DND-41 (cell line): Measurements from ENCODE around the gene DIAPH3.

Source experiments
- ATAC-seq: fragments of 200-7000 bp; cut with Tn5 transposase; 3 replicates; pipeline ENCODE4 v1.9.1; 2021; ENCODE audit warnings: low read depth; ENCODE audit not compliant: insufficient read depth
- DNase-seq: peaks from one replicate; pipeline ENCODE4 v3.0.0-alpha.2; 2020
- H2AFZ ChIP-seq: 2 replicates; pipeline ENCODE4 v1.6.0; 2012; ENCODE audit warnings: low read depth, low read length
- H3K27ac ChIP-seq: 2 replicates; pipeline ENCODE4 v1.5.1; 2012; ENCODE audit warnings: low read length, inconsistent platforms
- H3K27me3 ChIP-seq: fragments of 200-600 bp; sonication (generic); 2 replicates; pipeline ENCODE4 v1.6.0; 2012; ENCODE audit warnings: low read length, mild to moderate bottlenecking, inconsistent platforms; ENCODE audit not compliant: insufficient read depth, poor library complexity
- H3K36me3 ChIP-seq: 2 replicates; pipeline ENCODE4 v1.5.1; 2012; ENCODE audit warnings: low read length, inconsistent platforms; ENCODE audit not compliant: insufficient read depth
- H3K4me1 ChIP-seq: 2 replicates; pipeline ENCODE4 v1.5.1; 2012; ENCODE audit warnings: mild to moderate bottlenecking, low read length; ENCODE audit not compliant: insufficient read depth
- H3K4me2 ChIP-seq: 2 replicates; pipeline ENCODE4 v1.6.0; 2012; ENCODE audit warnings: mild to moderate bottlenecking, moderate library complexity, low read length, inconsistent platforms; ENCODE audit not compliant: insufficient read depth
- H3K4me3 ChIP-seq, 2 experiments: fragments of 200-600 bp in 1 of 2; shearing (Covaris generic) in 1 of 2; 2 replicates each; pipeline ENCODE4 v1.5.1; 2012 to 2016; ENCODE audit warnings: inconsistent platforms in 2 of 2, low read length in 2 of 2, mild to moderate bottlenecking in 2 of 2, low read depth in 1 of 2, moderate library complexity in 1 of 2
- H3K79me2 ChIP-seq: 2 replicates; pipeline ENCODE4 v1.6.0; 2012; ENCODE audit warnings: low read length, inconsistent platforms; ENCODE audit not compliant: insufficient read depth
- H3K9ac ChIP-seq: 2 replicates; pipeline ENCODE4 v1.6.0; 2012; ENCODE audit warnings: low read depth, mild to moderate bottlenecking, inconsistent platforms, low read length, moderate library complexity
- H3K9me3 ChIP-seq: 2 replicates; pipeline ENCODE4 v1.5.1; 2012; ENCODE audit warnings: low read length, moderate library complexity, mild to moderate bottlenecking, inconsistent platforms; ENCODE audit not compliant: insufficient read depth, severe bottlenecking
- H4K20me1 ChIP-seq: 2 replicates; pipeline ENCODE4 v1.6.0; 2012; ENCODE audit warnings: low read length; ENCODE audit not compliant: insufficient read depth
- CTCF ChIP-seq: IDR thresholded peaks from 2 replicates; pipeline ENCODE4 v1.5.1; 2012; ENCODE audit warnings: borderline replicate concordance, low read length, moderate library complexity, mild to moderate bottlenecking; ENCODE audit not compliant: poor library complexity, severe bottlenecking; ENCODE audit errors: extremely low read depth
- EZH2 ChIP-seq: IDR thresholded peaks from 3 replicates; pipeline ENCODE4 v1.6.1; 2012; ENCODE audit warnings: borderline replicate concordance, low read depth, mild to moderate bottlenecking, moderate library complexity, low read length, inconsistent platforms; ENCODE audit not compliant: severe bottlenecking

DIAPH3 gene

GRCh38 chr13:59743195-59743594, 420.5 kb downstream of the DIAPH3 start:
- peaks cover 3% of the 10 kb centered on the region; the same call in 1 of the 2 replicates for H3K36me3 ChIP-seq
- ATAC-seq (no peak), DNase-seq (no peak)
- H3K4me1 ChIP-seq = no peaks in the 10 kb centered on the region
- H3K27me3 ChIP-seq = no peaks in the 10 kb centered on the region
- TF ChIP-seq EZH2 (no peak), CTCF (no peak)
- no peak overlapping the region for H3K9ac ChIP-seq
- no peaks in the 10 kb centered on the region for H3K9me3 ChIP-seq
- no peak overlapping the region for H3K4me2 ChIP-seq
- no peaks in the 10 kb centered on the region for H4K20me1 ChIP-seq
- no peak overlapping the region for H3K4me3 ChIP-seq
- no peaks in the 10 kb centered on the region for H3K79me2 ChIP-seq
- no peak overlapping the region for H3K27ac ChIP-seq
- no peak overlapping the region for H2AFZ ChIP-seq

- no peak overlapping the region for H3K27ac ChIP-seq
- H3K79me2 ChIP-seq = no peaks in the 10 kb centered on the region
- no peak for ATAC-seq
- peaks cover 3% of the 10 kb centered on the region; the same call in 1 of the 2 replicates for H3K36me3 ChIP-seq
- no peaks in the 10 kb centered on the region for H3K27me3 ChIP-seq
- H3K9ac ChIP-seq = no peak overlapping the region
- H4K20me1 ChIP-seq = no peaks in the 10 kb centered on the region
- DNase-seq = no peak
- H3K4me3 ChIP-seq = no peak overlapping the region
- no peak overlapping the region for H3K4me2 ChIP-seq
- no peak overlapping the region for H2AFZ ChIP-seq
- no peaks in the 10 kb centered on the region for H3K4me1 ChIP-seq
- no peaks in the 10 kb centered on the region for H3K9me3 ChIP-seq
- TF ChIP-seq EZH2 (no peak), CTCF (no peak)
Observed at GRCh38 chr13:59742467-59742866, 421.3 kb downstream of the DIAPH3 start.

DNA sequence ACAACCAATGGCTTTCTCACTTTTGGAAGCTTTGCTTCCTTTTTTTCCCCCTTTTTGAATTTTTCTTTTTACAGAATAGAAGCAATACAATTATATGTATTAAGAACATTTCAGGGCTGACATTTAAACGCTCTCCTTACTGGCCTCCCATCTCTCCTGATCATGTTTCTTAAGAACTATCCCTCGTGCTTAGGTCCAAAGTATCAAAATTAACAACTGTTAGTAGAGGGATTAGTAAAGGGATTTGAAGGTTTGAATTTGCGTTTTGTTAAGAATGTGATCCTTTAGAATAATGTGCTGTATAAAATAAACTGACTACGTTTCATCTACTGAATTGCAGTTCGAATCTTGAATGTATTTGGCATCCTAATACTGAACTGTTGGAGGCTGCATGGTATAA, 424.8 kb downstream of the DIAPH3 start:
- no peak overlapping the region for H3K9ac ChIP-seq
- H3K4me3 ChIP-seq = no peak overlapping the region
- H3K36me3 ChIP-seq = peaks cover 3% of the 10 kb centered on the region; the same call in 1 of the 2 replicates
- no peaks in the 10 kb centered on the region for H4K20me1 ChIP-seq
- no peak overlapping the region for H3K4me2 ChIP-seq
- ATAC-seq (no peak), DNase-seq (no peak)
- H3K4me1 ChIP-seq = no peaks in the 10 kb centered on the region
- no peaks in the 10 kb centered on the region for H3K9me3 ChIP-seq
- no peaks in the 10 kb centered on the region for H3K27me3 ChIP-seq
- no peaks in the 10 kb centered on the region for H3K79me2 ChIP-seq
- TF ChIP-seq CTCF = no peak
- no peak for TF ChIP-seq EZH2
- no peak overlapping the region for H3K27ac ChIP-seq
- H2AFZ ChIP-seq = no peak overlapping the region

- no peaks in the 10 kb centered on the region for H3K9me3 ChIP-seq
Observed at GRCh38 chr13:59734393-59734792, 429.3 kb downstream of the DIAPH3 start.

More at GRCh38 chr13:59734393-59734792, 429.3 kb downstream of the DIAPH3 start:
- TF ChIP-seq EZH2 (no peak), CTCF (no peak)
- H3K79me2 ChIP-seq = no peaks in the 10 kb centered on the region
- H4K20me1 ChIP-seq = no peaks in the 10 kb centered on the region
- no peak overlapping the region for H3K4me2 ChIP-seq
- no peak overlapping the region for H3K4me3 ChIP-seq
- H2AFZ ChIP-seq = no peak overlapping the region
- no peaks in the 10 kb centered on the region for H3K36me3 ChIP-seq
- no peaks in the 10 kb centered on the region for H3K27me3 ChIP-seq
- no peaks in the 10 kb centered on the region for H3K4me1 ChIP-seq
- H3K27ac ChIP-seq = no peak overlapping the region
- H3K9ac ChIP-seq = no peak overlapping the region
- no peak for DNase-seq
- ATAC-seq = no peak
